T-helper 22 cell (primary cell): ENCODE data around the gene SMYD2.

Source experiments
- DNase-seq: peaks from one replicate; pipeline ENCODE4 v3.0.0-alpha.2; 2020; ENCODE audit warnings: low read depth

The SMYD2 gene

GRCh38 chr1:214329470-214330220 is 48.7 kb downstream of the SMYD2 start:
- no peak for DNase-seq

GRCh38 chr1:214330222-214330621 is 49.3 kb downstream of the SMYD2 start:
- DNase-seq: no peak

GRCh38 chr1:214330715-214331114 is 49.8 kb downstream of the SMYD2 start:
- no peak for DNase-seq

GRCh38 chr1:214331180-214331579 is 50.2 kb downstream of the SMYD2 start:
- no peak for DNase-seq

- no peak for DNase-seq
Measured at GRCh38 chr1:214331827-214332423, 51.0 kb downstream of the SMYD2 start.

GRCh38 chr1:214332946-214333798 is 52.2 kb downstream of the SMYD2 start:
- no peak for DNase-seq

GRCh38 chr1:214335567-214335966 is 54.6 kb downstream of the SMYD2 start:
- DNase-seq: no peak

- DNase-seq: no peak
Measured at GRCh38 chr1:214337015-214337414, 56.1 kb downstream of the SMYD2 start.

- no peak for DNase-seq
Measured at GRCh38 chr1:214337511-214337910, 56.6 kb downstream of the SMYD2 start.

- no peak for DNase-seq
Measured at GRCh38 chr1:214338212-214338611, 57.3 kb downstream of the SMYD2 start.

GRCh38 chr1:214341459-214341858 is 60.5 kb downstream of the SMYD2 start:
- no peak for DNase-seq

- DNase-seq: no peak
Measured at GRCh38 chr1:214341932-214342331, 61.0 kb downstream of the SMYD2 start.

- no peak for DNase-seq
Measured at GRCh38 chr1:214342525-214342924, 61.6 kb downstream of the SMYD2 start.

- DNase-seq: no peak
Measured at GRCh38 chr1:214344897-214345296, 63.9 kb downstream of the SMYD2 start.

GRCh38 chr1:214349008-214349407 is 68.0 kb downstream of the SMYD2 start:
- no peak for DNase-seq

- no peak for DNase-seq
Measured at GRCh38 chr1:214349781-214350180, 68.8 kb downstream of the SMYD2 start.

- no peak for DNase-seq
Measured at GRCh38 chr1:214351551-214352277, 70.8 kb downstream of the SMYD2 start.

GRCh38 chr1:214352838-214353237 is 71.9 kb downstream of the SMYD2 start:
- no peak for DNase-seq

- no peak for DNase-seq
Measured at GRCh38 chr1:214354440-214355148, 73.6 kb downstream of the SMYD2 start.

- no peak for DNase-seq
Measured at GRCh38 chr1:214360116-214360515, 79.2 kb downstream of the SMYD2 start.

- DNase-seq: no peak
Measured at GRCh38 chr1:214360525-214361164, 79.7 kb downstream of the SMYD2 start.
